ENCODE measurements around the gene AATF.

DNA sequence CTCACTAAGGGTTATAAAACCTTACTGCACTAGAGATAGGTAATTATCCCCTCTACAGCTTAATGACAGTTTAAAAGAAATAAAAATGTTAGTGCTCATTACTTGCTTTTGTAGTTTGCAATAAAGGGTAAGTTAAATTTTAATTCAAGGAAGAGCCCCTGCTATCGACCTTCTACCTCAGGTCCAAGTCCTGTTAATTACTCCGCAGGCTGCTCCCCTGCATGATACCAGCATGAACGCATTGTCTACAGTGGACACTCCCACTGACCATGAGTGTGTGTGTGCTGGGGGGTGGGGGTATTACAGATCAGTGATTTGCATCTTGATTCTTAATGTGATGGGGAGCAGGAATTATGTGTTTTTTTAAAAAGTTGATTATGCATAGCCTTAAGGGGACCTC, 103.1 kb downstream of the AATF start:
- TF ChIP-seq YY1 (IDR thresholded peaks at IDR 0.05; ENCODE audit: insufficient read depth, insufficient read length) (no peak), ZNF274 (IDR thresholded peaks at IDR 0.05; ENCODE audit: low read depth, low read length) (no peak)
